GM12878 (cell line): Measurements from ENCODE around the gene ATP1A1. TPM values are rescaled to one million over a fixed set of nuclear protein-coding genes. Genes with fewer than 3 reads are reported as not detected.

Experiments
- ATAC-seq: fragments of 200-7000 bp; cut with Tn5 transposase; 3 replicates; pipeline ENCODE4 v1.9.1; 2020; ENCODE audit warnings: mild to moderate bottlenecking, moderate library complexity
- BruUV-seq: library from RNA; stranded (reverse); fragments of 400-500 nt; replicated peaks from 2 replicates; lab custom pipeline; 2021; lab: Mats Ljungman, UMichigan
- CTCF ChIA-PET: fragments of 300-600 bp; sonication (Branson Sonifier 250); formaldehyde crosslinking; extraction: SDS; loops from one replicate; lab custom pipeline; 2021; ENCODE audit warnings: inconsistent platforms; lab: Yijun Ruan, JAX
- POLR2A ChIA-PET: fragments of 350-600 bp; formaldehyde crosslinking; extraction: SDS; loops from one replicate; lab custom pipeline; 2021; ENCODE audit warnings: inconsistent platforms; lab: Charles Lee
- RAD21 ChIA-PET: fragments of 300-600 bp; sonication (Branson Sonifier 250); formaldehyde crosslinking; loops from one replicate; lab custom pipeline; 2023; ENCODE audit warnings: antibody characterized with exemption; ENCODE audit not compliant: unreplicated experiment; lab: Charles Lee
- SMC1A ChIA-PET: fragments of 300-600 bp; sonication (Branson Sonifier 250); formaldehyde crosslinking; loops from one replicate; lab custom pipeline; 2023; ENCODE audit not compliant: unreplicated experiment, uncharacterized antibody; lab: Charles Lee
- DNase-seq: peaks from one replicate; pipeline ENCODE4 v3.0.0-alpha.2; 2011; ENCODE audit warnings: low read depth, low spot score
- FAIRE-seq: peaks from 3 replicates; lab custom pipeline; 2011; peaks lifted over from hg19 to GRCh38; lab: Jason Lieb, UNC
- H2AFZ ChIP-seq: 2 replicates; pipeline ENCODE4 v1.6.0; 2011; ENCODE audit warnings: low read depth, low read length, control low read depth; ENCODE audit not compliant: control insufficient read depth
- H3K27ac ChIP-seq: 2 replicates; pipeline ENCODE4 v1.5.1; 2011; ENCODE audit warnings: control low read depth; ENCODE audit not compliant: control insufficient read depth, insufficient read depth
- H3K27me3 ChIP-seq, 2 experiments: replicated peaks in 1 of 2; 2 replicates each; pipeline versions ENCODE4 v1.6.0 to v1.6.1; 2011; ENCODE audit warnings: low read length in 1 of 2; ENCODE audit not compliant: control insufficient read depth in 2 of 2, insufficient read depth in 2 of 2
- H3K36me3 ChIP-seq, 2 experiments: 2 replicates each; pipeline ENCODE4 v1.5.1; 2011; ENCODE audit warnings: low read length in 1 of 2; ENCODE audit not compliant: control insufficient read depth in 2 of 2, insufficient read depth in 2 of 2
- H3K4me1 ChIP-seq: 2 replicates; pipeline ENCODE4 v1.6.1; 2011; ENCODE audit warnings: mild to moderate bottlenecking, low read length, moderate library complexity, mixed read lengths; ENCODE audit not compliant: control insufficient read depth, insufficient read depth
- H3K4me2 ChIP-seq: 2 replicates; pipeline ENCODE4 v1.6.0; 2011; ENCODE audit warnings: control low read depth; ENCODE audit not compliant: control insufficient read depth, insufficient read depth
- H3K4me3 ChIP-seq: fragments of 200-600 bp; sonication (generic); 2 replicates; pipeline ENCODE4 v1.5.1; 2016
- H3K79me2 ChIP-seq: 2 replicates; pipeline ENCODE4 v1.6.0; 2011; ENCODE audit warnings: low read length; ENCODE audit not compliant: control insufficient read depth, insufficient read depth
- H3K9ac ChIP-seq: 2 replicates; pipeline ENCODE4 v1.8.0; 2011; ENCODE audit warnings: low read length, control low read depth, mixed read lengths; ENCODE audit not compliant: control insufficient read depth, insufficient read depth
- H3K9me3 ChIP-seq: replicated peaks from 3 replicates; pipeline ENCODE4 v1.5.1; 2011; ENCODE audit warnings: mild to moderate bottlenecking, low read length; ENCODE audit not compliant: control insufficient read depth, insufficient read depth
- H4K20me1 ChIP-seq: 2 replicates; pipeline ENCODE4 v1.6.0; 2011; ENCODE audit not compliant: control insufficient read depth, insufficient read depth
- ATF7 ChIP-seq: fragments of 450-650 bp; IDR thresholded peaks from 2 replicates; pipeline ENCODE4 v1.6.1; 2016; ENCODE audit warnings: low read depth, mild to moderate bottlenecking
- CBX3 ChIP-seq: fragments of 200-600 bp; sonication (generic); IDR thresholded peaks from 2 replicates; pipeline ENCODE4 v1.6.1; 2016; ENCODE audit warnings: low read depth, borderline replicate concordance
- EZH2 ChIP-seq: IDR thresholded peaks from 2 replicates; pipeline ENCODE4 v1.6.1; 2012; ENCODE audit warnings: low read depth, mild to moderate bottlenecking, control low read depth, inconsistent platforms, low read length, borderline replicate concordance; ENCODE audit not compliant: control insufficient read depth
- MAX ChIP-seq: IDR thresholded peaks from 2 replicates; pipeline ENCODE4 v1.6.1; 2012; ENCODE audit warnings: low read depth, low read length, improper control_type of control experiment
- POLR2A ChIP-seq: IDR thresholded peaks from 2 replicates; pipeline ENCODE4 v1.6.1; 2011; ENCODE audit warnings: low read depth, mild to moderate bottlenecking, low read length
- SMC3 ChIP-seq: IDR thresholded peaks from 2 replicates; pipeline ENCODE4 v1.6.1; 2011; ENCODE audit warnings: low read length, improper control_type of control experiment, borderline replicate concordance
- TCF3 ChIP-seq: IDR thresholded peaks from 2 replicates; pipeline ENCODE4 v1.6.1; 2012; ENCODE audit warnings: low read depth, mild to moderate bottlenecking, low read length, borderline replicate concordance; ENCODE audit not compliant: insufficient read depth
- WGBS: methylation state at CpG from one replicate; pipeline ENCODE4 v1.1.6; 2016; ENCODE audit warnings: low lambda C conversion rate; ENCODE audit not compliant: insufficient replicate concordance, insufficient coverage; ENCODE audit errors: missing lambda C conversion rate; 5-methylcytosine and 5-hydroxymethylcytosine counted together
- in situ Hi-C: fragments of 300-500 bp; cut with MboI; formaldehyde crosslinking; loops from 9 replicates; pipeline ENCODE4 v1.14.3; 2018; ENCODE audit warnings: mixed read lengths
- intact Hi-C: fragments of 100-400 bp; cut with micrococcal nuclease; formaldehyde crosslinking; loops from one replicate; pipeline ENCODE4 v1.14.2; 2022; ENCODE audit not compliant: unreplicated experiment
- polyA plus RNA-seq, 11 experiments: library from polyadenylated mRNA; depleted of rRNA in 4 of 11; unstranded in 6 of 11; stranded (reverse) in 5 of 11; fragments of >200 nt; fragmentation: Nextera tagmentation in 4 of 11; fragmentation: Illumina TruSeq in 1 of 11; extraction: Ambion mirVana in 4 of 11; extraction: Trizol in 1 of 11; gene quantifications; 1 replicate in 1 of 11; 2 replicates in 10 of 11; pipeline versions ENCODE4 v1.2.1 to v1.2.3, GENCODE V29; 2011 to 2016; ENCODE audit warnings: inconsistent platforms in 2 of 11, missing spikeins in 2 of 11, low read depth in 1 of 11
- total RNA-seq, 4 experiments: library from RNA; depleted of rRNA in 3 of 4; stranded (reverse); fragments of >200 nt in 3 of 4; fragmentation: Illumina TruSeq in 1 of 4; extraction: Trizol in 1 of 4; gene quantifications; 2 replicates each; pipeline versions ENCODE4 v1.2.1 to v1.2.3, GENCODE V29; 2013 to 2021
- TF ChIP-seq, protein P1 (sequence below): fragments of 450-650 bp; IDR thresholded peaks from 2 replicates; pipeline ENCODE4 v1.6.1; 2017; ENCODE audit warnings: low read depth, mild to moderate bottlenecking, moderate library complexity

The ATP1A1 gene
- total and polyA plus RNA-seq, 10 of the 15 experiments (the other 5 are each of a cell fraction or from before 2014, with no cell fraction given) = 113 to 566 (median 313) TPM

DNA sequence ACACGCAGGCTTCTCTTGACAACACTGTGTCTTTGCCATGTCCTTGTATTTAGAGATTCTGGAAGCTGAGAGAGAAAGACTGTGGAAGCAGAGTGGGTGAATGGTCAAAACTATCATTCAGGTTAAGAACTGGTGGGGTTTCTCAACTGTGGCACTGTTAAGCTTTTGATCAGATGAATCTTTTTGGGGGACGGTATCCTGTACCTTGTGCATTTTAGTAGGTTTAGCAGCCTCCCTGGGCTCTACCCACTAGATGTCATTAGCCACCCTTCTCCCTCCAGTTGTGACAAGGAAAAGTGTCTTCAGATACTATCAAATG is 39.4 kb downstream of the ATP1A1 start:
- intact Hi-C loops = no loop called here
- Histone ChIP-seq H2AFZ (no peak overlapping the region), H3K27ac (no peak overlapping the region), H3K4me2 (no peak overlapping the region), H4K20me1 (no peaks in the 10 kb centered on the region), H3K79me2 (peaks cover 2% of the 10 kb centered on the region), H3K9me3 (no peaks in the 10 kb centered on the region), H3K4me1 (peaks cover 3% of the 10 kb centered on the region), H3K36me3 (peaks cover 0 to 4% of the 10 kb centered on the region in 2 experiments; a peak in 1 of 4 replicates), H3K27me3 (no peaks in the 10 kb centered on the region), H3K9ac (no peak overlapping the region), H3K4me3 (no peak overlapping the region)
- ChIA-PET CTCF (interaction anchor here (1.1 to 1.4 kb wide), 2 partner anchors 86 to 273 kb away, joined by 3 to 4 read pairs; no protein-coding TSS in a partner anchor), SMC1A (interaction anchor here (1.0 to 2.0 kb wide), 3 partner anchors 26 to 73 kb away, joined by 4 to 5 read pairs (median 5); no protein-coding TSS in a partner anchor), POLR2A (no interaction called here), RAD21 (interaction anchor here (1.0 kb wide), 1 partner anchor 30 kb away, joined by 3 read pairs; no protein-coding TSS in a partner anchor)
- DNase-seq (no peak), ATAC-seq (no peak), FAIRE-seq (no peak)
- BruUV-seq = no TSS peak
- WGBS = 100% methylated on average over 2 of the region's 2 CpGs
- in situ Hi-C loops = no loop called here
- TF ChIP-seq TCF3 (no peak), EZH2 (no peak), POLR2A (no peak), SMC3 (no peak), ATF7 (no peak), CBX3 (no peak), MAX (no peak)
- TF ChIP-seq, protein P1, sequence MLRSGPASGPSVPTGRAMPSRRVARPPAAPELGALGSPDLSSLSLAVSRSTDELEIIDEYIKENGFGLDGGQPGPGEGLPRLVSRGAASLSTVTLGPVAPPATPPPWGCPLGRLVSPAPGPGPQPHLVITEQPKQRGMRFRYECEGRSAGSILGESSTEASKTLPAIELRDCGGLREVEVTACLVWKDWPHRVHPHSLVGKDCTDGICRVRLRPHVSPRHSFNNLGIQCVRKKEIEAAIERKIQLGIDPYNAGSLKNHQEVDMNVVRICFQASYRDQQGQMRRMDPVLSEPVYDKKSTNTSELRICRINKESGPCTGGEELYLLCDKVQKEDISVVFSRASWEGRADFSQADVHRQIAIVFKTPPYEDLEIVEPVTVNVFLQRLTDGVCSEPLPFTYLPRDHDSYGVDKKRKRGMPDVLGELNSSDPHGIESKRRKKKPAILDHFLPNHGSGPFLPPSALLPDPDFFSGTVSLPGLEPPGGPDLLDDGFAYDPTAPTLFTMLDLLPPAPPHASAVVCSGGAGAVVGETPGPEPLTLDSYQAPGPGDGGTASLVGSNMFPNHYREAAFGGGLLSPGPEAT = no peak
